NCI-H226 (cell line): ENCODE measurements around the gene COX6A1.

Source experiments
- DNase-seq: peaks from one replicate; pipeline ENCODE4 v3.0.0-alpha.2; 2015

Gene COX6A1

GRCh38 chr12:120437735-120438494, at the start of gene COX6A1:
COX6A1 (plus strand) TSS chr12:120438113; CDS start chr12:120438127, 14 bp downstream.
- DNase-seq: peak; percentile 97

GRCh38 chr12:120388691-120389481, 49.0 kb upstream of the COX6A1 start:
- DNase-seq: no peak

- no peak for DNase-seq
Observed at GRCh38 chr12:120390540-120391120, 47.3 kb upstream of the COX6A1 start.

- DNase-seq: no peak
Observed at GRCh38 chr12:120394483-120395367, 43.2 kb upstream of the COX6A1 start.

GRCh38 chr12:120397824-120398540, 39.9 kb upstream of the COX6A1 start:
- no peak for DNase-seq

GRCh38 chr12:120399531-120399930, 38.4 kb upstream of the COX6A1 start:
- no peak for DNase-seq

- DNase-seq: no peak
Observed at GRCh38 chr12:120402217-120402616, 35.7 kb upstream of the COX6A1 start.

GRCh38 chr12:120403869-120404268, 34.0 kb upstream of the COX6A1 start:
- no peak for DNase-seq

- no peak for DNase-seq
Observed at GRCh38 chr12:120404271-120404670, 33.6 kb upstream of the COX6A1 start.

GRCh38 chr12:120406069-120406468, 31.8 kb upstream of the COX6A1 start:
- no peak for DNase-seq

GRCh38 chr12:120406553-120406952, 31.4 kb upstream of the COX6A1 start:
- DNase-seq: no peak

GRCh38 chr12:120408771-120409170, 29.1 kb upstream of the COX6A1 start:
- no peak for DNase-seq

- no peak for DNase-seq
Observed at GRCh38 chr12:120412421-120412820, 25.5 kb upstream of the COX6A1 start.

- no peak for DNase-seq
Observed at GRCh38 chr12:120413901-120414695, 23.8 kb upstream of the COX6A1 start.

GRCh38 chr12:120416490-120417216, 21.3 kb upstream of the COX6A1 start:
- DNase-seq: no peak

GRCh38 chr12:120417917-120418580, 19.9 kb upstream of the COX6A1 start:
- no peak for DNase-seq

GRCh38 chr12:120421701-120422100, 16.2 kb upstream of the COX6A1 start:
- DNase-seq: no peak

- no peak for DNase-seq
Observed at GRCh38 chr12:120422892-120423456, 14.9 kb upstream of the COX6A1 start.

GRCh38 chr12:120425797-120426196, 12.1 kb upstream of the COX6A1 start:
- no peak for DNase-seq
